ENCODE measurements around the gene CPLANE2. TPM values are rescaled to one million over a fixed set of nuclear protein-coding genes. Genes with fewer than 3 reads are reported as not detected.
A peak's percentile ranks its signal among the peaks of the same experiment; 100 is the strongest.

CPLANE2 gene
- total RNA-seq, 1 donor from 2014 or later: 5.1 TPM

- ChIA-PET POLR2A (interaction anchor here (0.5 to 1.7 kb wide), 4 partner anchors 11 to 501 kb away, joined by 3 to 32 read pairs (median 5); partner anchors contain the start of gene CPLANE2), CTCF (interaction anchor here (1.0 to 3.4 kb wide), 2 partner anchors 13 to 38 kb away, joined by 3 to 17 read pairs; no protein-coding TSS in a partner anchor)
- ATAC-seq (ENCODE audit: low read depth) (peak; percentile 1), DNase-seq (no peak)
- Mint-ChIP-seq H3K4me3 (peak overlapping the region; percentile 91), H3K4me1 (peaks cover 3% of the 10 kb centered on the region), H3K27ac (no peak overlapping the region), H3K27me3 (no peaks in the 10 kb centered on the region), H3K36me3 (ENCODE audit: low read depth) (peaks cover 24% of the 10 kb centered on the region), H3K9me3 (no peaks in the 10 kb centered on the region)
- TF ChIP-seq CTCF (IDR thresholded peaks at IDR 0.05): no peak
- intact Hi-C loops (cut with micrococcal nuclease): loop anchor here (1.0 to 5.0 kb wide), 4 partner anchors 37 to 679 kb away; partner anchors contain the start of genes DNAJC16 and FBXO42
These were observed 31.0 kb downstream of the CPLANE2 start for GRCh38 chr1:16205891-16206546.

GRCh38 chr1:16205334-16205671 lies 31.7 kb downstream of the CPLANE2 start:
- no peak for TF ChIP-seq CTCF (IDR thresholded peaks at IDR 0.05)
- intact Hi-C loops (cut with micrococcal nuclease): loop anchor here (1.0 to 5.0 kb wide), 2 partner anchors 39 to 147 kb away; partner anchors contain the start of gene FBXO42
- ATAC-seq (ENCODE audit: low read depth): no peak
- ChIA-PET CTCF (interaction anchor here (2.3 to 3.4 kb wide), 2 partner anchors 12 to 39 kb away, joined by 10 to 17 read pairs; no protein-coding TSS in a partner anchor), POLR2A (interaction anchor here (1.2 kb wide), 1 partner anchor 32 kb away, joined by 3 read pairs; the partner anchor contains the start of gene CPLANE2)
- Mint-ChIP-seq H3K27ac (no peak overlapping the region), H3K9me3 (no peaks in the 10 kb centered on the region), H3K4me3 (no peak overlapping the region), H3K36me3 (ENCODE audit: low read depth) (peaks cover 25% of the 10 kb centered on the region), H3K4me1 (peaks cover 3% of the 10 kb centered on the region), H3K27me3 (no peaks in the 10 kb centered on the region)
- no peak for DNase-seq

GRCh38 chr1:16204634-16205333 lies 32.2 kb downstream of the CPLANE2 start:
- Mint-ChIP-seq H3K27ac (no peak overlapping the region), H3K27me3 (no peaks in the 10 kb centered on the region), H3K4me3 (peak overlapping the region; percentile 46), H3K9me3 (no peaks in the 10 kb centered on the region), H3K36me3 (ENCODE audit: low read depth) (peaks cover 27% of the 10 kb centered on the region), H3K4me1 (peaks cover 3% of the 10 kb centered on the region)
- intact Hi-C loops (cut with micrococcal nuclease): loop anchor here (1.0 to 5.0 kb wide), 2 partner anchors 40 to 148 kb away; partner anchors contain the start of gene FBXO42
- ATAC-seq (ENCODE audit: low read depth) (no peak), DNase-seq (no peak)
- POLR2A ChIA-PET: interaction anchor here (1.2 to 1.4 kb wide), 2 partner anchors 12 to 32 kb away, joined by 3 read pairs; partner anchors contain the start of gene CPLANE2
- no peak for TF ChIP-seq CTCF (IDR thresholded peaks at IDR 0.05)
- CTCF ChIA-PET: interaction anchor here (2.3 to 3.4 kb wide), 2 partner anchors 12 to 40 kb away, joined by 10 to 17 read pairs; no protein-coding TSS in a partner anchor

- Mint-ChIP-seq H3K36me3 (ENCODE audit: low read depth) (peaks cover 27% of the 10 kb centered on the region), H3K4me1 (peaks cover 3% of the 10 kb centered on the region), H3K9me3 (no peaks in the 10 kb centered on the region), H3K4me3 (peak overlapping the region; percentile 46), H3K27ac (no peak overlapping the region), H3K27me3 (no peaks in the 10 kb centered on the region)
- DNase-seq (no peak), ATAC-seq (ENCODE audit: low read depth) (no peak)
- intact Hi-C loops (cut with micrococcal nuclease): no loop called here
- CTCF ChIA-PET: interaction anchor here (2.3 to 3.4 kb wide), 2 partner anchors 13 to 40 kb away, joined by 10 to 17 read pairs; no protein-coding TSS in a partner anchor
- TF ChIP-seq CTCF (IDR thresholded peaks at IDR 0.05): no peak
- POLR2A ChIA-PET: interaction anchor here (1.2 to 1.4 kb wide), 2 partner anchors 13 to 33 kb away, joined by 3 read pairs; partner anchors contain the start of gene CPLANE2
These were observed 32.8 kb downstream of the CPLANE2 start for GRCh38 chr1:16204216-16204615.
